GM12878 (cell line): ENCODE results near the gene INTS7. TPM values are rescaled to one million over a fixed set of nuclear protein-coding genes. Genes with fewer than 3 reads are reported as not detected.

Experiments
- ATAC-seq: fragments of 200-7000 bp; cut with Tn5 transposase; 3 replicates; pipeline ENCODE4 v1.9.1; 2020; ENCODE audit warnings: mild to moderate bottlenecking, moderate library complexity
- BruUV-seq: library from RNA; stranded (reverse); fragments of 400-500 nt; replicated peaks from 2 replicates; lab custom pipeline; 2021; lab: Mats Ljungman, UMichigan
- CTCF ChIA-PET: fragments of 300-600 bp; sonication (Branson Sonifier 250); formaldehyde crosslinking; extraction: SDS; loops from one replicate; lab custom pipeline; 2021; ENCODE audit warnings: inconsistent platforms; lab: Yijun Ruan, JAX
- POLR2A ChIA-PET: fragments of 350-600 bp; formaldehyde crosslinking; extraction: SDS; loops from one replicate; lab custom pipeline; 2021; ENCODE audit warnings: inconsistent platforms; lab: Charles Lee
- RAD21 ChIA-PET: fragments of 300-600 bp; sonication (Branson Sonifier 250); formaldehyde crosslinking; loops from one replicate; lab custom pipeline; 2023; ENCODE audit warnings: antibody characterized with exemption; ENCODE audit not compliant: unreplicated experiment; lab: Charles Lee
- SMC1A ChIA-PET: fragments of 300-600 bp; sonication (Branson Sonifier 250); formaldehyde crosslinking; loops from one replicate; lab custom pipeline; 2023; ENCODE audit not compliant: unreplicated experiment, uncharacterized antibody; lab: Charles Lee
- DNase-seq: peaks from one replicate; pipeline ENCODE4 v3.0.0-alpha.2; 2011; ENCODE audit warnings: low read depth, low spot score
- FAIRE-seq: peaks from 3 replicates; lab custom pipeline; 2011; peaks lifted over from hg19 to GRCh38; lab: Jason Lieb, UNC
- H2AFZ ChIP-seq: 2 replicates; pipeline ENCODE4 v1.6.0; 2011; ENCODE audit warnings: low read depth, low read length, control low read depth; ENCODE audit not compliant: control insufficient read depth
- H3K27ac ChIP-seq: 2 replicates; pipeline ENCODE4 v1.5.1; 2011; ENCODE audit warnings: control low read depth; ENCODE audit not compliant: control insufficient read depth, insufficient read depth
- H3K27me3 ChIP-seq, 2 experiments: replicated peaks in 1 of 2; 2 replicates each; pipeline versions ENCODE4 v1.6.0 to v1.6.1; 2011; ENCODE audit warnings: low read length in 1 of 2; ENCODE audit not compliant: control insufficient read depth in 2 of 2, insufficient read depth in 2 of 2
- H3K36me3 ChIP-seq, 2 experiments: 2 replicates each; pipeline ENCODE4 v1.5.1; 2011; ENCODE audit warnings: low read length in 1 of 2; ENCODE audit not compliant: control insufficient read depth in 2 of 2, insufficient read depth in 2 of 2
- H3K4me1 ChIP-seq: 2 replicates; pipeline ENCODE4 v1.6.1; 2011; ENCODE audit warnings: mild to moderate bottlenecking, low read length, moderate library complexity, mixed read lengths; ENCODE audit not compliant: control insufficient read depth, insufficient read depth
- H3K4me2 ChIP-seq: 2 replicates; pipeline ENCODE4 v1.6.0; 2011; ENCODE audit warnings: control low read depth; ENCODE audit not compliant: control insufficient read depth, insufficient read depth
- H3K4me3 ChIP-seq: fragments of 200-600 bp; sonication (generic); 2 replicates; pipeline ENCODE4 v1.5.1; 2016
- H3K79me2 ChIP-seq: 2 replicates; pipeline ENCODE4 v1.6.0; 2011; ENCODE audit warnings: low read length; ENCODE audit not compliant: control insufficient read depth, insufficient read depth
- H3K9ac ChIP-seq: 2 replicates; pipeline ENCODE4 v1.8.0; 2011; ENCODE audit warnings: low read length, control low read depth, mixed read lengths; ENCODE audit not compliant: control insufficient read depth, insufficient read depth
- H3K9me3 ChIP-seq: replicated peaks from 3 replicates; pipeline ENCODE4 v1.5.1; 2011; ENCODE audit warnings: mild to moderate bottlenecking, low read length; ENCODE audit not compliant: control insufficient read depth, insufficient read depth
- H4K20me1 ChIP-seq: 2 replicates; pipeline ENCODE4 v1.6.0; 2011; ENCODE audit not compliant: control insufficient read depth, insufficient read depth
- CREM ChIP-seq: IDR thresholded peaks from 2 replicates; pipeline ENCODE4 v1.6.1; 2014; ENCODE audit warnings: antibody characterized with exemption, low read depth
- HDGF ChIP-seq: fragments of 450-650 bp; IDR thresholded peaks from 2 replicates; pipeline ENCODE4 v1.6.1; 2016; ENCODE audit warnings: antibody characterized with exemption
- KLF5 ChIP-seq: fragments of 450-650 bp; IDR thresholded peaks from 2 replicates; pipeline ENCODE4 v1.6.1; 2014; ENCODE audit warnings: mild to moderate bottlenecking; ENCODE audit not compliant: partially characterized antibody
- PAX8 ChIP-seq: fragments of 450-650 bp; IDR thresholded peaks from 2 replicates; pipeline ENCODE4 v1.6.1; 2017; ENCODE audit warnings: mild to moderate bottlenecking, moderate library complexity
- POLR2A ChIP-seq: IDR thresholded peaks from 2 replicates; pipeline ENCODE4 v1.6.1; 2011; ENCODE audit warnings: low read depth, mild to moderate bottlenecking, low read length
- RB1 ChIP-seq: fragments of 450-650 bp; formaldehyde crosslinking; IDR thresholded peaks from 2 replicates; pipeline ENCODE4 v1.6.1; 2017; ENCODE audit warnings: mild to moderate bottlenecking, borderline replicate concordance
- RELA ChIP-seq: fragments of 450-650 bp; IDR thresholded peaks from 2 replicates; pipeline ENCODE4 v1.8.0; 2014; ENCODE audit warnings: borderline replicate concordance; ENCODE audit not compliant: partially characterized antibody
- RUNX3 ChIP-seq: IDR thresholded peaks from 2 replicates; pipeline ENCODE4 v1.6.1; 2012; ENCODE audit warnings: low read length, inconsistent platforms
- SPI1 ChIP-seq: IDR thresholded peaks from 2 replicates; pipeline ENCODE4 v1.6.1; 2011; ENCODE audit warnings: low read depth, mild to moderate bottlenecking, low read length, moderate library complexity, borderline replicate concordance; ENCODE audit not compliant: insufficient read depth
- SREBF1 ChIP-seq: IDR thresholded peaks from 2 replicates; pipeline ENCODE4 v1.6.1; 2012; ENCODE audit warnings: mild to moderate bottlenecking, low read length
- SREBF2 ChIP-seq: IDR thresholded peaks from 2 replicates; pipeline ENCODE4 v1.6.1; 2012; ENCODE audit warnings: mild to moderate bottlenecking, low read length
- SUZ12 ChIP-seq: fragments of 200-600 bp; sonication (generic); IDR thresholded peaks from one replicate; pipeline ENCODE4 v1.6.1; 2018; ENCODE audit warnings: antibody characterized with exemption, mild to moderate bottlenecking; ENCODE audit not compliant: unreplicated experiment
- TCF7 ChIP-seq: IDR thresholded peaks from 2 replicates; pipeline ENCODE4 v1.6.1; 2014; ENCODE audit warnings: antibody characterized with exemption, borderline replicate concordance
- WRNIP1 ChIP-seq: IDR thresholded peaks from 2 replicates; pipeline ENCODE4 v1.6.1; 2011; ENCODE audit warnings: low read depth, low read length, improper control_type of control experiment, borderline replicate concordance
- in situ Hi-C: fragments of 300-500 bp; cut with MboI; formaldehyde crosslinking; loops from 9 replicates; pipeline ENCODE4 v1.14.3; 2018; ENCODE audit warnings: mixed read lengths
- intact Hi-C: fragments of 100-400 bp; cut with micrococcal nuclease; formaldehyde crosslinking; loops from one replicate; pipeline ENCODE4 v1.14.2; 2022; ENCODE audit not compliant: unreplicated experiment
- polyA plus RNA-seq, 11 experiments: library from polyadenylated mRNA; depleted of rRNA in 4 of 11; unstranded in 6 of 11; stranded (reverse) in 5 of 11; fragments of >200 nt; fragmentation: Nextera tagmentation in 4 of 11; fragmentation: Illumina TruSeq in 1 of 11; extraction: Ambion mirVana in 4 of 11; extraction: Trizol in 1 of 11; gene quantifications; 1 replicate in 1 of 11; 2 replicates in 10 of 11; pipeline versions ENCODE4 v1.2.1 to v1.2.3, GENCODE V29; 2011 to 2016; ENCODE audit warnings: inconsistent platforms in 2 of 11, missing spikeins in 2 of 11, low read depth in 1 of 11
- total RNA-seq, 4 experiments: library from RNA; depleted of rRNA in 3 of 4; stranded (reverse); fragments of >200 nt in 3 of 4; fragmentation: Illumina TruSeq in 1 of 4; extraction: Trizol in 1 of 4; gene quantifications; 2 replicates each; pipeline versions ENCODE4 v1.2.1 to v1.2.3, GENCODE V29; 2013 to 2021
- TF ChIP-seq, protein P1 (sequence below): IDR thresholded peaks from 2 replicates; pipeline ENCODE4 v1.6.1; 2012; ENCODE audit warnings: low read length, inconsistent platforms
- TF ChIP-seq, protein P2 (sequence below): fragments of 150-350 bp; IDR thresholded peaks from 2 replicates; pipeline ENCODE4 v1.6.1; 2016; ENCODE audit warnings: low read depth, low read length
- TF ChIP-seq, protein P3 (sequence below): fragments of 450-650 bp; formaldehyde crosslinking; IDR thresholded peaks from 2 replicates; pipeline ENCODE4 v1.4.0; 2020; ENCODE audit warnings: mild to moderate bottlenecking, moderate library complexity

INTS7 gene
- total and polyA plus RNA-seq, 10 of the 15 experiments (the other 5 are each of a cell fraction or from before 2014, with no cell fraction given), result 17.1 to 49.1 (median 26.8) TPM

DNA sequence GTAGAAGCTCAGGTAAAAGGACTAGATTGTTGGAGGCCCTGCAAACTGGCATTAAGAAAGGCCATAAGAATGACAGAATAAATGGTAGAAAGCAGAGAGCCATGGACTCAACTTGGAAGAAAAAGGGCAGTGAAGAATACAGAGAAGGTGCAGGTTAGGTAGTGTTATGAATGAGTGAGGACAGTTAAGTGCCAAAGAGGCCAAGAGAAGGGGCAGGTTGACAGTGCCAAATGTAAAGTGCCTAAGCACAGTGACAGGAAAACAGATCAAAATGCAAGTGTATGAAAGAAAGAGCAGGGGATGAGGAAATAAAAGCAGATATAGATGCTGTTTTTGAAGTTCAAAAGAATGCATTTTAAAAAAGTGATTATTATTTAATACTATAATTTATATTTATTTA, 43.7 kb downstream of the INTS7 start:
- Histone ChIP-seq H3K4me2 (no peak overlapping the region), H3K4me3 (no peak overlapping the region), H3K36me3 (peaks cover 0 to 18% of the 10 kb centered on the region in 2 experiments; a peak in 3 of 4 replicates), H2AFZ (no peak overlapping the region), H3K27ac (no peak overlapping the region), H3K9ac (no peak overlapping the region), H3K27me3 (no peaks in the 10 kb centered on the region), H3K79me2 (no peaks in the 10 kb centered on the region), H3K9me3 (no peaks in the 10 kb centered on the region; the same call in 1 of the 3 replicates), H4K20me1 (no peaks in the 10 kb centered on the region), H3K4me1 (peaks cover 2% of the 10 kb centered on the region)
- RAD21 ChIA-PET, result interaction anchor here (0.8 to 0.9 kb wide), 2 partner anchors 52 to 311 kb away, joined by 3 read pairs; no protein-coding TSS in a partner anchor
- CTCF ChIA-PET, result interaction anchor here (1.0 to 1.5 kb wide), 2 partner anchors 10 to 311 kb away, joined by 3 to 5 read pairs; no protein-coding TSS in a partner anchor
- no TSS peak for BruUV-seq
- POLR2A ChIA-PET, result interaction anchor here (1.4 kb wide), 1 partner anchor 12 kb away, joined by 3 read pairs; no protein-coding TSS in a partner anchor
- in situ Hi-C loops, result no loop called here
- DNase-seq (no peak), ATAC-seq (no peak), FAIRE-seq (no peak)
- intact Hi-C loops, result no loop called here
- SMC1A ChIA-PET, result interaction anchor here (1.0 to 1.8 kb wide), 6 partner anchors 10 to 464 kb away, joined by 3 to 6 read pairs (median 3); no protein-coding TSS in a partner anchor
- TF ChIP-seq, protein P1, sequence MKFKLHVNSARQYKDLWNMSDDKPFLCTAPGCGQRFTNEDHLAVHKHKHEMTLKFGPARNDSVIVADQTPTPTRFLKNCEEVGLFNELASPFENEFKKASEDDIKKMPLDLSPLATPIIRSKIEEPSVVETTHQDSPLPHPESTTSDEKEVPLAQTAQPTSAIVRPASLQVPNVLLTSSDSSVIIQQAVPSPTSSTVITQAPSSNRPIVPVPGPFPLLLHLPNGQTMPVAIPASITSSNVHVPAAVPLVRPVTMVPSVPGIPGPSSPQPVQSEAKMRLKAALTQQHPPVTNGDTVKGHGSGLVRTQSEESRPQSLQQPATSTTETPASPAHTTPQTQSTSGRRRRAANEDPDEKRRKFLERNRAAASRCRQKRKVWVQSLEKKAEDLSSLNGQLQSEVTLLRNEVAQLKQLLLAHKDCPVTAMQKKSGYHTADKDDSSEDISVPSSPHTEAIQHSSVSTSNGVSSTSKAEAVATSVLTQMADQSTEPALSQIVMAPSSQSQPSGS, result no peak
- TF ChIP-seq RELA, result no peak
- TF ChIP-seq SUZ12, result no peak
- TF ChIP-seq PAX8, result no peak
- TF ChIP-seq TCF7, result no peak
- no peak for TF ChIP-seq CREM
- TF ChIP-seq SREBF1, result no peak
- no peak for TF ChIP-seq POLR2A
- no peak for TF ChIP-seq RUNX3
- no peak for TF ChIP-seq SREBF2
- no peak for TF ChIP-seq RB1
- TF ChIP-seq KLF5, result no peak
- TF ChIP-seq, protein P2, sequence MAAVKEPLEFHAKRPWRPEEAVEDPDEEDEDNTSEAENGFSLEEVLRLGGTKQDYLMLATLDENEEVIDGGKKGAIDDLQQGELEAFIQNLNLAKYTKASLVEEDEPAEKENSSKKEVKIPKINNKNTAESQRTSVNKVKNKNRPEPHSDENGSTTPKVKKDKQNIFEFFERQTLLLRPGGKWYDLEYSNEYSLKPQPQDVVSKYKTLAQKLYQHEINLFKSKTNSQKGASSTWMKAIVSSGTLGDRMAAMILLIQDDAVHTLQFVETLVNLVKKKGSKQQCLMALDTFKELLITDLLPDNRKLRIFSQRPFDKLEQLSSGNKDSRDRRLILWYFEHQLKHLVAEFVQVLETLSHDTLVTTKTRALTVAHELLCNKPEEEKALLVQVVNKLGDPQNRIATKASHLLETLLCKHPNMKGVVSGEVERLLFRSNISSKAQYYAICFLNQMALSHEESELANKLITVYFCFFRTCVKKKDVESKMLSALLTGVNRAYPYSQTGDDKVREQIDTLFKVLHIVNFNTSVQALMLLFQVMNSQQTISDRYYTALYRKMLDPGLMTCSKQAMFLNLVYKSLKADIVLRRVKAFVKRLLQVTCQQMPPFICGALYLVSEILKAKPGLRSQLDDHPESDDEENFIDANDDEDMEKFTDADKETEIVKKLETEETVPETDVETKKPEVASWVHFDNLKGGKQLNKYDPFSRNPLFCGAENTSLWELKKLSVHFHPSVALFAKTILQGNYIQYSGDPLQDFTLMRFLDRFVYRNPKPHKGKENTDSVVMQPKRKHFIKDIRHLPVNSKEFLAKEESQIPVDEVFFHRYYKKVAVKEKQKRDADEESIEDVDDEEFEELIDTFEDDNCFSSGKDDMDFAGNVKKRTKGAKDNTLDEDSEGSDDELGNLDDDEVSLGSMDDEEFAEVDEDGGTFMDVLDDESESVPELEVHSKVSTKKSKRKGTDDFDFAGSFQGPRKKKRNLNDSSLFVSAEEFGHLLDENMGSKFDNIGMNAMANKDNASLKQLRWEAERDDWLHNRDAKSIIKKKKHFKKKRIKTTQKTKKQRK, result no peak
- TF ChIP-seq, protein P3, sequence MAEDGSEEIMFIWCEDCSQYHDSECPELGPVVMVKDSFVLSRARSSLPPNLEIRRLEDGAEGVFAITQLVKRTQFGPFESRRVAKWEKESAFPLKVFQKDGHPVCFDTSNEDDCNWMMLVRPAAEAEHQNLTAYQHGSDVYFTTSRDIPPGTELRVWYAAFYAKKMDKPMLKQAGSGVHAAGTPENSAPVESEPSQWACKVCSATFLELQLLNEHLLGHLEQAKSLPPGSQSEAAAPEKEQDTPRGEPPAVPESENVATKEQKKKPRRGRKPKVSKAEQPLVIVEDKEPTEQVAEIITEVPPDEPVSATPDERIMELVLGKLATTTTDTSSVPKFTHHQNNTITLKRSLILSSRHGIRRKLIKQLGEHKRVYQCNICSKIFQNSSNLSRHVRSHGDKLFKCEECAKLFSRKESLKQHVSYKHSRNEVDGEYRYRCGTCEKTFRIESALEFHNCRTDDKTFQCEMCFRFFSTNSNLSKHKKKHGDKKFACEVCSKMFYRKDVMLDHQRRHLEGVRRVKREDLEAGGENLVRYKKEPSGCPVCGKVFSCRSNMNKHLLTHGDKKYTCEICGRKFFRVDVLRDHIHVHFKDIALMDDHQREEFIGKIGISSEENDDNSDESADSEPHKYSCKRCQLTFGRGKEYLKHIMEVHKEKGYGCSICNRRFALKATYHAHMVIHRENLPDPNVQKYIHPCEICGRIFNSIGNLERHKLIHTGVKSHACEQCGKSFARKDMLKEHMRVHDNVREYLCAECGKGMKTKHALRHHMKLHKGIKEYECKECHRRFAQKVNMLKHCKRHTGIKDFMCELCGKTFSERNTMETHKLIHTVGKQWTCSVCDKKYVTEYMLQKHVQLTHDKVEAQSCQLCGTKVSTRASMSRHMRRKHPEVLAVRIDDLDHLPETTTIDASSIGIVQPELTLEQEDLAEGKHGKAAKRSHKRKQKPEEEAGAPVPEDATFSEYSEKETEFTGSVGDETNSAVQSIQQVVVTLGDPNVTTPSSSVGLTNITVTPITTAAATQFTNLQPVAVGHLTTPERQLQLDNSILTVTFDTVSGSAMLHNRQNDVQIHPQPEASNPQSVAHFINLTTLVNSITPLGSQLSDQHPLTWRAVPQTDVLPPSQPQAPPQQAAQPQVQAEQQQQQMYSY, result no peak
- no peak for TF ChIP-seq SPI1
- no peak for TF ChIP-seq HDGF
- no peak for TF ChIP-seq WRNIP1
